H1 (cell line): ENCODE measurements around the gene GRM7. TPM values are rescaled to one million over a fixed set of nuclear protein-coding genes. Genes with fewer than 3 reads are reported as not detected.

ENCODE experiments used
- CBX8 ChIP-seq: fragments of 300-800, 300-1000 bp; sonication (generic); IDR thresholded peaks from 2 replicates; pipeline ENCODE4 v1.7.1; 2016; ENCODE audit warnings: low read depth, low read length, borderline replicate concordance
- CHD7 ChIP-seq: fragments of 300-600 bp; sonication (generic); IDR thresholded peaks from 2 replicates; pipeline ENCODE4 v1.7.1; 2012; ENCODE audit warnings: low read length, moderate library complexity, mild to moderate bottlenecking, inconsistent platforms; ENCODE audit not compliant: insufficient replicate concordance
- GABPA ChIP-seq: IDR thresholded peaks from 2 replicates; pipeline ENCODE4 v1.6.1; 2011; ENCODE audit warnings: mild to moderate bottlenecking, low read length, moderate library complexity, borderline replicate concordance; ENCODE audit not compliant: insufficient read depth
- NRF1 ChIP-seq: IDR thresholded peaks from 2 replicates; pipeline ENCODE4 v1.6.1; 2011; ENCODE audit warnings: mild to moderate bottlenecking, low read depth, low read length, improper control_type of control experiment
- polyA plus RNA-seq, 7 experiments: library from polyadenylated mRNA; depleted of rRNA in 3 of 7; stranded (reverse) in 5 of 7; unstranded in 2 of 7; fragments of >200 nt in 5 of 7; fragments of 200-250 nt in 2 of 7; gene quantifications; 1 replicate in 5 of 7; 2 replicates in 1 of 7; 4 replicates in 1 of 7; pipeline versions ENCODE4 v1.2.1 to v1.2.3, GENCODE V29; 2011 to 2013; ENCODE audit warnings: missing spikeins in 2 of 7, mixed read lengths in 2 of 7
- total RNA-seq: library from RNA; stranded (reverse); fragmentation: NEBNext Ultra II Directional; extraction: Animal tissue kit (Norgen Biotek cat#: 25700); gene quantifications from 2 replicates; pipeline ENCODE4 v1.2.1, GENCODE V29; 2021
- TF ChIP-seq, protein P1 (sequence below): IDR thresholded peaks from 2 replicates; pipeline ENCODE4 v1.6.1; 2012; ENCODE audit warnings: low read length, inconsistent platforms

GRM7 gene
- total and polyA plus RNA-seq, 2 of the 8 experiments (the other 6 are each of a cell fraction or from before 2014, with no cell fraction given): 0.17 to 0.24 TPM

DNA sequence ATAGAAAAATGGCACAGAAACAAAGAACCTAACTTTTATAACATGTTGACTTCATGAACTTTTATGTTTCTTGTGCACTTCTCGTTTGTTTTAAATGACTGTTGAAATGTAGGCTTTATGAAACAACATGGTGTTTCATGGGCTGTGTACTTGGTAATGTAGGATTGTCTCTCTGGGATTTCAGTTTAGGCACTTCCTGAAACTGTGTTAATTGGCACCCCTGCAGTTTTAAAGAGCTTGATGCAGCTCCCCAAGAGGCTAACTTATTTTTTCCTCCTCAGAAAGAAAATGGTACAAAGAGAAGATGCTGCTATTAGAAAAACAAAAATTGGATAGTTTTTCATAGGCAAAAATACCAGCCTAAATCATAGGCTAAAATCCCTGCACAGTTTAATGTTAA, 239.2 kb downstream of the GRM7 start (continued):
- TF ChIP-seq CHD7: no peak
- no peak for TF ChIP-seq CBX8
- TF ChIP-seq, protein P1, sequence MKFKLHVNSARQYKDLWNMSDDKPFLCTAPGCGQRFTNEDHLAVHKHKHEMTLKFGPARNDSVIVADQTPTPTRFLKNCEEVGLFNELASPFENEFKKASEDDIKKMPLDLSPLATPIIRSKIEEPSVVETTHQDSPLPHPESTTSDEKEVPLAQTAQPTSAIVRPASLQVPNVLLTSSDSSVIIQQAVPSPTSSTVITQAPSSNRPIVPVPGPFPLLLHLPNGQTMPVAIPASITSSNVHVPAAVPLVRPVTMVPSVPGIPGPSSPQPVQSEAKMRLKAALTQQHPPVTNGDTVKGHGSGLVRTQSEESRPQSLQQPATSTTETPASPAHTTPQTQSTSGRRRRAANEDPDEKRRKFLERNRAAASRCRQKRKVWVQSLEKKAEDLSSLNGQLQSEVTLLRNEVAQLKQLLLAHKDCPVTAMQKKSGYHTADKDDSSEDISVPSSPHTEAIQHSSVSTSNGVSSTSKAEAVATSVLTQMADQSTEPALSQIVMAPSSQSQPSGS: no peak
- no peak for TF ChIP-seq GABPA
- no peak for TF ChIP-seq NRF1
